SK-N-MC (cell line): ENCODE measurements around the gene ARHGEF10L.

Source experiments
- DNase-seq: peaks from one replicate; pipeline ENCODE4 v3.0.0-alpha.2; 2011; ENCODE audit warnings: low read depth, low spot score
- H3K27ac ChIP-seq: fragments of 200-600 bp; sonication (generic); 2 replicates; pipeline ENCODE4 v1.5.1; 2016; ENCODE audit warnings: mixed run types
- H3K36me3 ChIP-seq: fragments of 200-600 bp; sonication (generic); 2 replicates; pipeline ENCODE4 v1.6.1; 2017; ENCODE audit warnings: antibody characterized with exemption, low read length, mixed read lengths; ENCODE audit not compliant: insufficient read depth
- H3K4me3 ChIP-seq: fragments of 200-600 bp; sonication (generic); 2 replicates; pipeline ENCODE4 v1.5.1; 2016
- H3K9ac ChIP-seq: fragments of 200-600 bp; sonication (generic); 2 replicates; pipeline ENCODE4 v1.8.0; 2017; ENCODE audit warnings: mixed run types, mixed read lengths; ENCODE audit not compliant: insufficient read length
- H3K9me3 ChIP-seq: fragments of 200-600 bp; sonication (generic); 2 replicates; pipeline ENCODE4 v1.6.1; 2017; ENCODE audit warnings: low read depth, mild to moderate bottlenecking, antibody characterized with exemption, low read length, moderate library complexity, mixed read lengths
- EZH2 ChIP-seq: fragments of 200-600 bp; sonication (generic); IDR thresholded peaks from one replicate; pipeline ENCODE4 v1.6.1; 2017; ENCODE audit warnings: antibody characterized with exemption
- FOXP2 ChIP-seq: optimal IDR thresholded peaks from 2 replicates; pipeline ENCODE3; 2011; ENCODE audit warnings: mild to moderate bottlenecking, moderate library complexity; ENCODE audit not compliant: insufficient read depth; ENCODE audit errors: extremely low read length, control extremely low read depth
- POLR2AphosphoS5 ChIP-seq: IDR thresholded peaks from 2 replicates; pipeline ENCODE4 v1.6.1; 2012; ENCODE audit warnings: mild to moderate bottlenecking, low read depth, low read length, borderline replicate concordance

The ARHGEF10L gene

GRCh38 chr1:17729248-17729647, 189.8 kb downstream of the ARHGEF10L start:
- no peaks in the 10 kb centered on the region for H3K36me3 ChIP-seq
- no peak overlapping the region for H3K4me3 ChIP-seq
- no peak overlapping the region for H3K27ac ChIP-seq
- no peaks in the 10 kb centered on the region for H3K9me3 ChIP-seq
- no peak overlapping the region for H3K9ac ChIP-seq
- DNase-seq = no peak
- TF ChIP-seq EZH2 (no peak), FOXP2 (no peak), POLR2AphosphoS5 (no peak)

- Histone ChIP-seq H3K9ac (no peak overlapping the region), H3K4me3 (no peak overlapping the region), H3K27ac (no peak overlapping the region), H3K36me3 (no peaks in the 10 kb centered on the region), H3K9me3 (no peaks in the 10 kb centered on the region)
- DNase-seq = no peak
- TF ChIP-seq EZH2 = no peak
- no peak for TF ChIP-seq FOXP2
- no peak for TF ChIP-seq POLR2AphosphoS5
Measured at GRCh38 chr1:17729909-17730308, 190.4 kb downstream of the ARHGEF10L start.

DNA sequence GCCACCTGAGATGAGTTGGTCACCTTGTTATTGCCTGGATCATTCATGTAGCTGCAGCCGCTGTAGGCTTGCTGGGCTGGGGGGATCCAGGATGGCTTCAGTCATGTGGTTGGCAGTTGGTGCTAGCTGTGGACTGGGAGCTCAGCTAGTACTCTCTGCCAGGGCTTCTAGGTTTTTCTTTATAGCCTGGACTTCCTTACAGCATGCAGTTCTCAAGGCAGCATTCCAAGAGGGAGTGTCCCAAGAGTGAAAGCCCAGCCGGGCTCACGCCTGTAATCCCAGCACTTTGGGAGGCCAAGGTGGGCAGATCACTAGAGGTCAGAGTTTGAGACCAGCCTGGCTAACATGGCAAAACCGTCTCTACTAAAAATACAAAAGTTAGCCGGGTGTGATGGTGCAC, 192.0 kb downstream of the ARHGEF10L start:
- H3K27ac ChIP-seq = no peak overlapping the region
- DNase-seq = no peak
- no peak overlapping the region for H3K9ac ChIP-seq
- H3K9me3 ChIP-seq = no peaks in the 10 kb centered on the region
- no peaks in the 10 kb centered on the region for H3K36me3 ChIP-seq
- H3K4me3 ChIP-seq = no peak overlapping the region
- TF ChIP-seq POLR2AphosphoS5 = no peak
- TF ChIP-seq EZH2 = no peak
- TF ChIP-seq FOXP2 = no peak

GRCh38 chr1:17732475-17732874, 193.0 kb downstream of the ARHGEF10L start:
- H3K4me3 ChIP-seq = no peak overlapping the region
- no peak for DNase-seq
- H3K27ac ChIP-seq = no peak overlapping the region
- TF ChIP-seq FOXP2 (no peak), POLR2AphosphoS5 (no peak), EZH2 (no peak)
- H3K36me3 ChIP-seq = no peaks in the 10 kb centered on the region
- H3K9ac ChIP-seq = no peak overlapping the region
- H3K9me3 ChIP-seq = no peaks in the 10 kb centered on the region

DNA sequence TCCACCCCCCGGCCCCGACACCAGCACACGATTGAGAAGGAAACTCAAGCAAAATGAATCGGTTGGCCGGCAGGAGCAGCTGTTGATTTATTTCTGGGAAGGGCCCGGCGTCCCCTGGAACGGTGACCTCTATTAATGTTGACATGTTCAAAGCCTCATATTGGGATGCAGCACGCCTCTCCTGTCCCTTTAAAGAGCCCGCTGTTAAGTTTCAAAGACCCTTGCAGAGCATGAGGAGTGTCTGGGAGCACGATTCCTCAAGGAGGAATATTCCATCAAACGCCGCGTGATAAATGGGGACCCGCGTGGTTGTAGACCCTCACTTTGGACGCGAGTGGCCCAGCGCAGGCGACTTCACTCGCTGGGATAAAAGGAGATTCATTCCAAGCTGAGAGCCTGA, 194.2 kb downstream of the ARHGEF10L start:
- Histone ChIP-seq H3K36me3 (no peaks in the 10 kb centered on the region), H3K27ac (no peak overlapping the region), H3K9me3 (no peaks in the 10 kb centered on the region), H3K9ac (no peak overlapping the region), H3K4me3 (no peak overlapping the region)
- DNase-seq = no peak
- no peak for TF ChIP-seq EZH2
- TF ChIP-seq FOXP2 = no peak
- no peak for TF ChIP-seq POLR2AphosphoS5

DNA sequence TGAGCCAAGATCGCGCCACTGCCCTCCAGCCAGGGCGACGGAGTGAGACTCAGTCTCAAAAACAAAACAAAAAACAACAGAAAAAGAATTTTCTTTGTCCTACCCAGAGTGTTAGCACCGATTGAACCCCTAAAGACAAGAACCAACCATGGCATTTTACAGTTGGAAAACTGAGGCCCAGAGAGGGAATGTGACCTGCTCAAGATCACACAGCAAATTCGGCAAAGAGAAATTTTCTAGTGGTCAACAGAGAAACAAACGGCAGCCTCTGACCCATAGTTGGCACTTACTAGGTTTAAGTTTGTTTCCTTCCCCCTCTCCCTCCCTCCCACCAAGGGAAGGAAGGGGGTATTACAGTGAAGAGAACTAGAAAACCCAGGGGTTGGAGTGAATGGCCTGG, 195.1 kb downstream of the ARHGEF10L start:
- Histone ChIP-seq H3K4me3 (no peak overlapping the region), H3K36me3 (no peaks in the 10 kb centered on the region), H3K27ac (no peak overlapping the region), H3K9ac (no peak overlapping the region), H3K9me3 (no peaks in the 10 kb centered on the region)
- TF ChIP-seq FOXP2 (no peak), EZH2 (no peak), POLR2AphosphoS5 (no peak)
- no peak for DNase-seq

DNA sequence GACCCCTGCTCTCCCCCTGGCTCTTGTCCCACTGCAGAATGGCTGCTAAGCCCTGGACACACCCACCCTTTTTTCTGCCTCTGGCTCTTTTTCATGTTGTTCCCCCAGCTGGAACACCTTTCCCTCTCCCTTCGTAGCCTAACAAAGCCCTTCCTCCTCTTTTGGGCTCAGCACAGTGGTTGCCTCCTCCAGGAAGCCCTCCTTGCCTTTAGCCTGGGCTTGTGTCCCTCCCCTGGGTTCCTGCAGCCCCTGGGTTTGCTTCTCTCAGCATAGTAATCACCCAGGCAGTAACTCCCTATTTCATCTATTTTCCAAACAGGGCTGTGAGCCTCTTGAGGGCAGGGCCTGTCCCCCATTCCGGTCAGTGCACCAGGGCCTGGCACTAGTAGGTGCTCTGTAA, 195.8 kb downstream of the ARHGEF10L start:
- TF ChIP-seq POLR2AphosphoS5 (no peak), FOXP2 (no peak), EZH2 (no peak)
- no peak overlapping the region for H3K4me3 ChIP-seq
- H3K9me3 ChIP-seq = no peaks in the 10 kb centered on the region
- no peak overlapping the region for H3K27ac ChIP-seq
- H3K9ac ChIP-seq = no peak overlapping the region
- DNase-seq = no peak
- H3K36me3 ChIP-seq = no peaks in the 10 kb centered on the region

- no peak overlapping the region for H3K9ac ChIP-seq
- TF ChIP-seq POLR2AphosphoS5 (no peak), EZH2 (no peak), FOXP2 (no peak)
- no peaks in the 10 kb centered on the region for H3K9me3 ChIP-seq
- DNase-seq = no peak
- no peak overlapping the region for H3K4me3 ChIP-seq
- no peak overlapping the region for H3K27ac ChIP-seq
- H3K36me3 ChIP-seq = no peaks in the 10 kb centered on the region
Measured at GRCh38 chr1:17735793-17736192, 196.3 kb downstream of the ARHGEF10L start.

GRCh38 chr1:17736625-17737024, 197.1 kb downstream of the ARHGEF10L start:
- H3K4me3 ChIP-seq = no peak overlapping the region
- DNase-seq = no peak

More at GRCh38 chr1:17736625-17737024, 197.1 kb downstream of the ARHGEF10L start:
- Histone ChIP-seq H3K36me3 (no peaks in the 10 kb centered on the region), H3K27ac (no peak overlapping the region), H3K9me3 (no peaks in the 10 kb centered on the region), H3K9ac (no peak overlapping the region)
- TF ChIP-seq FOXP2 = no peak
- TF ChIP-seq POLR2AphosphoS5 = no peak
- no peak for TF ChIP-seq EZH2
